Measurements from ENCODE around the gene VWA5B2. TPM values are rescaled to one million over a fixed set of nuclear protein-coding genes. Genes with fewer than 3 reads are reported as not detected.

Gene VWA5B2
- total RNA-seq, 2 experiments from 2014 or later, result not detected

- ChIA-PET CTCF (interaction anchor here (1.0 to 4.1 kb wide), 25 partner anchors 10 to 333 kb away, joined by 3 to 53 read pairs (median 7); partner anchors contain the start of genes ABCF3, ALG3, EEF1AKMT4 and PSMD2), POLR2A (interaction anchor here (0.7 to 2.6 kb wide), 7 partner anchors 12 to 73 kb away, joined by 3 to 9 read pairs (median 5); partner anchors contain the start of genes ABCF3, DVL3 and EEF1AKMT4)
- Mint-ChIP-seq H3K9me3 (no peaks in the 10 kb centered on the region), H3K4me3 (peak overlapping the region; percentile 51), H3K4me1 (peaks cover 13% of the 10 kb centered on the region), H3K36me3 (ENCODE audit: low read depth) (no peaks in the 10 kb centered on the region), H3K27me3 (peaks cover 62% of the 10 kb centered on the region), H3K27ac (no peak overlapping the region)
- DNase-seq, result no peak
Measured at GRCh38 chr3:184228376-184229137, 828 bp upstream of the VWA5B2 start.

- Mint-ChIP-seq H3K27ac (no peak overlapping the region), H3K9me3 (no peaks in the 10 kb centered on the region), H3K4me3 (no peak overlapping the region), H3K36me3 (ENCODE audit: low read depth) (no peaks in the 10 kb centered on the region), H3K4me1 (peaks cover 13% of the 10 kb centered on the region), H3K27me3 (peaks cover 56% of the 10 kb centered on the region)
- POLR2A ChIA-PET, result interaction anchor here (0.7 to 1.0 kb wide), 2 partner anchors 10 to 41 kb away, joined by 3 read pairs; no protein-coding TSS in a partner anchor
- CTCF ChIA-PET, result no interaction called here
- no peak for DNase-seq
Measured at GRCh38 chr3:184230081-184230602, 757 bp downstream of the VWA5B2 start.

GRCh38 chr3:184230603-184231528 lies 1.5 kb downstream of the VWA5B2 start:
- H3K27me3 Mint-ChIP-seq, result peaks cover 52% of the 10 kb centered on the region
- no peak for DNase-seq
- H3K4me3 Mint-ChIP-seq, result no peak overlapping the region
- ChIA-PET CTCF (interaction anchor here (1.3 kb wide), 1 partner anchor 16 kb away, joined by 5 read pairs; no protein-coding TSS in a partner anchor), POLR2A (interaction anchor here (0.7 kb wide), 1 partner anchor 40 kb away, joined by 3 read pairs; no protein-coding TSS in a partner anchor)
- H3K36me3 Mint-ChIP-seq (ENCODE audit: low read depth), result no peaks in the 10 kb centered on the region
- H3K9me3 Mint-ChIP-seq, result no peaks in the 10 kb centered on the region
- no peak overlapping the region for H3K27ac Mint-ChIP-seq
- H3K4me1 Mint-ChIP-seq, result peaks cover 13% of the 10 kb centered on the region

GRCh38 chr3:184231671-184232070 lies 2.3 kb downstream of the VWA5B2 start:
- H3K27me3 Mint-ChIP-seq, result peaks cover 46% of the 10 kb centered on the region
- DNase-seq, result no peak
- CTCF ChIA-PET, result interaction anchor here (0.5 to 1.3 kb wide), 2 partner anchors 15 to 316 kb away, joined by 4 to 5 read pairs; no protein-coding TSS in a partner anchor
- H3K27ac Mint-ChIP-seq, result no peak overlapping the region
- peaks cover 13% of the 10 kb centered on the region for H3K4me1 Mint-ChIP-seq
- H3K36me3 Mint-ChIP-seq (ENCODE audit: low read depth), result no peaks in the 10 kb centered on the region
- H3K4me3 Mint-ChIP-seq, result no peak overlapping the region
- POLR2A ChIA-PET, result no interaction called here
- H3K9me3 Mint-ChIP-seq, result no peaks in the 10 kb centered on the region

- POLR2A ChIA-PET, result no interaction called here
- H3K4me1 Mint-ChIP-seq, result peaks cover 11% of the 10 kb centered on the region
- no peak overlapping the region for H3K4me3 Mint-ChIP-seq
- CTCF ChIA-PET, result no interaction called here
- no peaks in the 10 kb centered on the region for H3K9me3 Mint-ChIP-seq
- H3K36me3 Mint-ChIP-seq (ENCODE audit: low read depth), result no peaks in the 10 kb centered on the region
- no peak overlapping the region for H3K27ac Mint-ChIP-seq
- DNase-seq, result no peak
- H3K27me3 Mint-ChIP-seq, result peaks cover 35% of the 10 kb centered on the region
Measured at GRCh38 chr3:184233127-184233843, 3.9 kb downstream of the VWA5B2 start.

- H3K9me3 Mint-ChIP-seq, result no peaks in the 10 kb centered on the region
- no peak overlapping the region for H3K27ac Mint-ChIP-seq
- no peak for DNase-seq
- no peaks in the 10 kb centered on the region for H3K36me3 Mint-ChIP-seq (ENCODE audit: low read depth)
- peaks cover 6% of the 10 kb centered on the region for H3K4me1 Mint-ChIP-seq
- CTCF ChIA-PET, result interaction anchor here (1.3 kb wide), 1 partner anchor 16 kb away, joined by 3 read pairs; the partner anchor contains the start of gene EEF1AKMT4
- POLR2A ChIA-PET, result no interaction called here
- peaks cover 27% of the 10 kb centered on the region for H3K27me3 Mint-ChIP-seq
- no peak overlapping the region for H3K4me3 Mint-ChIP-seq
Measured at GRCh38 chr3:184234224-184234623, 4.8 kb downstream of the VWA5B2 start.

GRCh38 chr3:184234671-184235380 lies 5.4 kb downstream of the VWA5B2 start:
- Mint-ChIP-seq H3K4me1 (peaks cover 6% of the 10 kb centered on the region), H3K27me3 (peaks cover 25% of the 10 kb centered on the region), H3K27ac (no peak overlapping the region), H3K36me3 (ENCODE audit: low read depth) (no peaks in the 10 kb centered on the region), H3K4me3 (no peak overlapping the region), H3K9me3 (no peaks in the 10 kb centered on the region)
- CTCF ChIA-PET, result interaction anchor here (1.3 kb wide), 1 partner anchor 15 kb away, joined by 3 read pairs; the partner anchor contains the start of gene EEF1AKMT4
- DNase-seq, result no peak
- POLR2A ChIA-PET, result no interaction called here

GRCh38 chr3:184235381-184236032 lies 6.1 kb downstream of the VWA5B2 start:
- Mint-ChIP-seq H3K4me1 (peaks cover 6% of the 10 kb centered on the region), H3K27me3 (peaks cover 25% of the 10 kb centered on the region), H3K36me3 (ENCODE audit: low read depth) (no peaks in the 10 kb centered on the region), H3K27ac (no peak overlapping the region), H3K4me3 (no peak overlapping the region), H3K9me3 (no peaks in the 10 kb centered on the region)
- POLR2A ChIA-PET, result no interaction called here
- DNase-seq, result no peak
- CTCF ChIA-PET, result interaction anchor here (0.7 to 1.3 kb wide), 2 partner anchors 8 to 14 kb away, joined by 3 read pairs; partner anchors contain the start of gene EEF1AKMT4

GRCh38 chr3:184236033-184236410 lies 6.6 kb downstream of the VWA5B2 start:
- Mint-ChIP-seq H3K27ac (no peak overlapping the region), H3K27me3 (peaks cover 22% of the 10 kb centered on the region), H3K4me3 (no peak overlapping the region), H3K36me3 (ENCODE audit: low read depth) (no peaks in the 10 kb centered on the region), H3K9me3 (no peaks in the 10 kb centered on the region), H3K4me1 (peaks cover 4% of the 10 kb centered on the region)
- ChIA-PET POLR2A (no interaction called here), CTCF (interaction anchor here (0.7 to 1.2 kb wide), 2 partner anchors 8 to 14 kb away, joined by 3 read pairs; no protein-coding TSS in a partner anchor)
- DNase-seq, result no peak

- no peaks in the 10 kb centered on the region for H3K36me3 Mint-ChIP-seq (ENCODE audit: low read depth)
- POLR2A ChIA-PET, result interaction anchor here (1.1 kb wide), 1 partner anchor 9 kb away, joined by 3 read pairs; no protein-coding TSS in a partner anchor
- CTCF ChIA-PET, result interaction anchor here (0.7 to 2.1 kb wide), 4 partner anchors 9 to 13 kb away, joined by 3 to 15 read pairs (median 6); no protein-coding TSS in a partner anchor
- no peaks in the 10 kb centered on the region for H3K9me3 Mint-ChIP-seq
- H3K4me3 Mint-ChIP-seq, result no peak overlapping the region
- no peaks in the 10 kb centered on the region for H3K4me1 Mint-ChIP-seq
- no peak for DNase-seq
- H3K27ac Mint-ChIP-seq, result no peak overlapping the region
- peaks cover 16% of the 10 kb centered on the region for H3K27me3 Mint-ChIP-seq
Measured at GRCh38 chr3:184236636-184237035, 7.3 kb downstream of the VWA5B2 start.

- H3K4me3 Mint-ChIP-seq, result no peak overlapping the region
- CTCF ChIA-PET, result interaction anchor here (1.1 to 2.1 kb wide), 4 partner anchors 9 to 13 kb away, joined by 3 to 15 read pairs (median 6); no protein-coding TSS in a partner anchor
Measured at GRCh38 chr3:184237211-184237610, 7.8 kb downstream of the VWA5B2 start.

More at GRCh38 chr3:184237211-184237610, 7.8 kb downstream of the VWA5B2 start:
- H3K9me3 Mint-ChIP-seq, result no peaks in the 10 kb centered on the region
- no peaks in the 10 kb centered on the region for H3K36me3 Mint-ChIP-seq (ENCODE audit: low read depth)
- no peak for DNase-seq
- peaks cover 10% of the 10 kb centered on the region for H3K27me3 Mint-ChIP-seq
- POLR2A ChIA-PET, result interaction anchor here (1.1 to 1.2 kb wide), 2 partner anchors 10 kb away, joined by 3 to 5 read pairs; no protein-coding TSS in a partner anchor
- no peak overlapping the region for H3K27ac Mint-ChIP-seq
- H3K4me1 Mint-ChIP-seq, result no peaks in the 10 kb centered on the region

Data from activated CD4-positive, alpha-beta memory T cell treated with anti-CD3 and anti-CD28 coated beads, Interleukin-2, amount 10 ng/mL, durations not matched to agents 7 days and 5 days (primary cell).